Mesothelial cell of epicardium (in vitro differentiated cells): ENCODE measurements around the gene METTL9. TPM values are rescaled to one million over a fixed set of nuclear protein-coding genes. Genes with fewer than 3 reads are reported as not detected.
A peak's percentile ranks its signal among the peaks of the same experiment; 100 is the strongest.

Experiments
- DNase-seq, 2 experiments: peaks; one replicate each; pipeline ENCODE4 v3.0.0; 2021; ENCODE audit warnings: low spot score in 2 of 2; ENCODE audit not compliant: unreplicated experiment in 2 of 2
- H3K27ac Mint-ChIP-seq: 2 replicates; pipeline ENCODE4 v1.8.0; 2021; ENCODE audit warnings: mixed read lengths
- H3K27me3 Mint-ChIP-seq: 2 replicates; pipeline ENCODE4 v1.8.0; 2021; ENCODE audit warnings: low read depth, mixed read lengths
- H3K36me3 Mint-ChIP-seq: 2 replicates; pipeline ENCODE4 v1.8.0; 2021; ENCODE audit warnings: mixed read lengths
- H3K4me1 Mint-ChIP-seq: 2 replicates; pipeline ENCODE4 v1.8.0; 2021; ENCODE audit warnings: mixed read lengths
- H3K4me3 Mint-ChIP-seq: 2 replicates; pipeline ENCODE4 v1.8.0; 2021; ENCODE audit warnings: mild to moderate bottlenecking, moderate library complexity, mixed read lengths
- H3K9me3 Mint-ChIP-seq: 2 replicates; pipeline ENCODE4 v1.8.0; 2021; ENCODE audit warnings: mixed read lengths
- total RNA-seq: library from RNA; stranded (reverse); gene quantifications from 3 replicates; pipeline ENCODE4 v1.2.1, GENCODE V29; 2021
- TF ChIP-seq, protein P1 (sequence below): fragments of 200-600 bp; sonication (generic); IDR thresholded peaks from one replicate; pipeline ENCODE4 v1.5.0; 2021; ENCODE audit warnings: antibody characterized with exemption; ENCODE audit not compliant: unreplicated experiment

Gene METTL9
- total RNA-seq, 1 donor from 2014 or later, result 138 TPM

DNA sequence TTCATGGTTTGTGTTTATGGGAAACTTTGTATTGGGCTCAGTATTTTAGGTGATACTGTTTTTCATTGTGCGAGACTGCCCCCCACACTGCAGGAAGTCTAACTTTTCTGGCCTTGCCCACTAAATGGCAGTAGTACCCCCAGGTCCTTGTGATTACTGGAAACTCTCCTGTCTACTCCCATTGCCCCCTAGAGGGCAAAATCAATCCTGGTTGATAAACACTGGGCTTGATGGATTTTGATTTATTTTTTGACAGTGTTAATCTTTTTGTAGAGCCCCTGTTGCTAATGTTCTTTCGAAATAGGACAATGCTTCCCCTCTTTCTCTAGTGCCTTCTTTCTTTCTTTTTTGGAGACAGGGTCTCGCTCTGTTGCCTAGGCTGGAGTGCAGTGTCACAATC lies 15.5 kb downstream of the METTL9 start:
- no peak for DNase-seq
- Mint-ChIP-seq H3K4me1 (peaks cover 40% of the 10 kb centered on the region), H3K36me3 (peaks cover 6% of the 10 kb centered on the region), H3K27me3 (no peaks in the 10 kb centered on the region), H3K27ac (no peak overlapping the region), H3K9me3 (no peaks in the 10 kb centered on the region), H3K4me3 (no peak overlapping the region)
- TF ChIP-seq, protein P1, sequence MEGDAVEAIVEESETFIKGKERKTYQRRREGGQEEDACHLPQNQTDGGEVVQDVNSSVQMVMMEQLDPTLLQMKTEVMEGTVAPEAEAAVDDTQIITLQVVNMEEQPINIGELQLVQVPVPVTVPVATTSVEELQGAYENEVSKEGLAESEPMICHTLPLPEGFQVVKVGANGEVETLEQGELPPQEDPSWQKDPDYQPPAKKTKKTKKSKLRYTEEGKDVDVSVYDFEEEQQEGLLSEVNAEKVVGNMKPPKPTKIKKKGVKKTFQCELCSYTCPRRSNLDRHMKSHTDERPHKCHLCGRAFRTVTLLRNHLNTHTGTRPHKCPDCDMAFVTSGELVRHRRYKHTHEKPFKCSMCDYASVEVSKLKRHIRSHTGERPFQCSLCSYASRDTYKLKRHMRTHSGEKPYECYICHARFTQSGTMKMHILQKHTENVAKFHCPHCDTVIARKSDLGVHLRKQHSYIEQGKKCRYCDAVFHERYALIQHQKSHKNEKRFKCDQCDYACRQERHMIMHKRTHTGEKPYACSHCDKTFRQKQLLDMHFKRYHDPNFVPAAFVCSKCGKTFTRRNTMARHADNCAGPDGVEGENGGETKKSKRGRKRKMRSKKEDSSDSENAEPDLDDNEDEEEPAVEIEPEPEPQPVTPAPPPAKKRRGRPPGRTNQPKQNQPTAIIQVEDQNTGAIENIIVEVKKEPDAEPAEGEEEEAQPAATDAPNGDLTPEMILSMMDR, result no peak

DNA sequence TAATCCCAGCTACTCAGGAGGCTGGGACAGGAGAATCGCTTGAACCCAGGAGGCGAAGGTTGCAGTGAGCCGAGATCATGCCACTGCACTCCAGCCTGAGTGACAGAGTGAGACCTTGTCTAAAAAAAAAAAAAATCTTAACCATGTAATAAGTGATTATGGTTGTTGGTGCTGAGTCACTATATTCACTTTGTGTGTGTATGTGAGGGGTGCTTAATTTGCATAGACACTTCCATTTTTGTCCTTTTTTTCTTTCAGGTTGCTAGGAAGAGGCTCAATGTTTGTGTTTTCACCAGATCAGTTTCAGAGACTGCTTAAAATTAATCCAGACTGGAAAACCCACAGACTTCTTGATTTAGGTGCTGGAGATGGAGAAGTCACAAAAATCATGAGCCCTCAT lies 18.2 kb downstream of the METTL9 start:
- H3K27me3 Mint-ChIP-seq, result no peaks in the 10 kb centered on the region
- no peaks in the 10 kb centered on the region for H3K9me3 Mint-ChIP-seq
- no peak overlapping the region for H3K4me3 Mint-ChIP-seq
- H3K4me1 Mint-ChIP-seq, result peaks cover 14% of the 10 kb centered on the region
- H3K27ac Mint-ChIP-seq, result peak overlapping the region; percentile 34
- no peak for DNase-seq
- TF ChIP-seq, protein P1, result no peak
- peaks cover 6% of the 10 kb centered on the region for H3K36me3 Mint-ChIP-seq

DNA sequence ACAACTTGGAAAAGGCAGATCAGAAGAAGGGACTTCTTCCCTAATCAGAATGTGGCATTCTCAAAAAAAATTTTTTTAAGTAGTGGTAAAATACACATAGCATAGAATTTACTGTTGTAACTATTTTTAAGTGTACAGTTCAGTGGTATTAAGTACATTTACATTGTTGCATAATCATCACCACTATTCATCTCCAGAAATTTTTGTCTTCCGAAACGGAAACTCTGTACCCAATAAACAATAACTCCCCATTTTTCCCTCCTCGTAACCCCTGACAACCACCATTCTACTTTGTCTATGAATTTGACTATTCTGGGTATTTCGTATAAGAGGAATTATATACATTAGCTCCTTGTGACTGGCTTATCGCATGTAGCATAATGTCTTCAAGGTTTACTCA lies 18.9 kb downstream of the METTL9 start:
- TF ChIP-seq, protein P1, result no peak
- Mint-ChIP-seq H3K36me3 (peaks cover 8% of the 10 kb centered on the region), H3K9me3 (no peaks in the 10 kb centered on the region), H3K4me3 (no peak overlapping the region), H3K27me3 (no peaks in the 10 kb centered on the region), H3K27ac (no peak overlapping the region), H3K4me1 (peaks cover 10% of the 10 kb centered on the region)
- DNase-seq, result no peak

DNA sequence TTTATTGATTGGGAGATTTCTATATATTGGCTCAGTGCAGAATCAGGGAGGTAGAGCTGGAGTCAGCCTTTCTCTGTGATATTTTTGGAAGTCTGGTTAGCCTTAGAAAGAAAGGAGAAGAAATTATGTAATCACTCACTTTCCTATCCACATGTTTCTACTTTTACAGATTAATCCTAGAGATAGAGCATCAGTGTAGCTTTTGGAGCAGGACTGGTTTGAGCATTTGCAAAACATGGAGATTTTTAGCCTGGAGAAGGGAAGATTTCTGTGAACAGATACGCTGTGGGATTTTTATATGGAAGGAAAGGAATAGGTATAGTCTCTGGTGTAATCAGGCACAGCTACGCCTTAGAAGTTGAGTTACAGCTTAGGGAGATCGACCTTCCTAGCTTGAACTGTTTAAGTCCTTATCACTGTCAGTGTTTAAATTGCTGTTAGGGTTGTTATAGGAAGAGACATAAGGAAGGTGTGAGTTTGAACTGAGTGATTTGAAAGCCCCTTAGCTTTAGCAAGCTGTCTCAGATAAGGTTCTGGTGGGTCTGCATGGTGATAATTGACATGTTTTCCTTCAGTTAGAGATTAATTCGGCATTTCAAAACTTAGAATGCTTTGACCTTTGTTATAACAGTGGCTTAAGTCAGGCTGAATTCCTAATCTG lies 20.5 kb downstream of the METTL9 start:
- TF ChIP-seq, protein P1, result no peak
- H3K27ac Mint-ChIP-seq, result peak overlapping the region; percentile 57
- H3K4me1 Mint-ChIP-seq, result peaks cover 4% of the 10 kb centered on the region
- no peaks in the 10 kb centered on the region for H3K27me3 Mint-ChIP-seq
- no peaks in the 10 kb centered on the region for H3K9me3 Mint-ChIP-seq
- DNase-seq, result no peak
- no peak overlapping the region for H3K4me3 Mint-ChIP-seq
- peaks cover 17% of the 10 kb centered on the region for H3K36me3 Mint-ChIP-seq

DNA sequence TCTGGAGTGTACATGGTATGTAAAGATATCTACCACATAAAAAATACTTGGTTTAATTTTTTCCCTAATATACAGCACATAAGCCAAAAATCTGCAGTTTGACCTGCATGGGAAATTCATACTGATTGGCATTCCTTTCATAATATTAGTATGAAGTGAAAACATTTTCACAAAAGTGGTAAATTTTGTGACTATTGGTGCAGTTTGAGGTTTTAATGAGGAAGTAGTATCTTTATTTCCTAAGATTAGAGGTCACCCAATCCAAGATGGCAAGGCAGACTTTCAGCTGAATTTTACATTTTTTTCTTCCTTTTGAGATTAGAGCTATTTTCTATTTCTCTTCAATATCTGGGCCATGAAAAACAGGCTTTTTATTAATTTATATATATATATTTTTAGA lies 21.2 kb downstream of the METTL9 start:
- H3K9me3 Mint-ChIP-seq, result no peaks in the 10 kb centered on the region
- H3K36me3 Mint-ChIP-seq, result peaks cover 23% of the 10 kb centered on the region
- TF ChIP-seq, protein P1, result no peak
- no peak overlapping the region for H3K4me3 Mint-ChIP-seq
- peaks cover 4% of the 10 kb centered on the region for H3K4me1 Mint-ChIP-seq
- DNase-seq, result no peak
- H3K27ac Mint-ChIP-seq, result no peak overlapping the region
- H3K27me3 Mint-ChIP-seq, result no peaks in the 10 kb centered on the region

DNA sequence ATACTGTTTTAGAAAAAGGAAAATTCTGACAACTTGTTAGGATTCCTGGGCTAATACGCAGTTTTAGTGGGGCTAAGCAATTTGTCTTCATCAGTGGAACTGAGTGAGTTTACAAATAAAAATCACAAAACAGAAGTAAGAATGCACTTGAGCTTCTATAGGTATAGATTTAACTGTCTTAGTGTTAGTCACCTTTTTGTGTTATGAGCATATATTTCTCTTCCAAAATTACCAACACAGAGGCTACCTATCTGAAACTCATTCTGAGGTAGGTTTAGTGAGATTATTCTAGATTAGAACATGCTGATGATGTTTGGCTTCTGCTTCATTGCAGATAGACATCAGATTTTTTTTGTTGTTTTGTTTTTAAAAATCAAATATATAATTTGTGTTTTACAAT lies 23.2 kb downstream of the METTL9 start:
- H3K36me3 Mint-ChIP-seq, result peaks cover 35% of the 10 kb centered on the region
- H3K9me3 Mint-ChIP-seq, result no peaks in the 10 kb centered on the region
- H3K27me3 Mint-ChIP-seq, result no peaks in the 10 kb centered on the region
- H3K4me1 Mint-ChIP-seq, result peaks cover 16% of the 10 kb centered on the region
- TF ChIP-seq, protein P1, result no peak
- no peak overlapping the region for H3K27ac Mint-ChIP-seq
- DNase-seq, result no peak
- H3K4me3 Mint-ChIP-seq, result no peak overlapping the region
